Neuronal stem cell (in vitro differentiated cells): ENCODE data around the gene PPFIA1.
"Not testable (repeated sequence)": the region's sequence is repeated elsewhere in the genome, so short reads cannot be mapped to it uniquely, and the experiment has no call there.

ENCODE experiments used
- DNase-seq: peaks from one replicate; pipeline ENCODE4 v3.0.0-alpha.2; 2013; ENCODE audit warnings: low spot score
- H2AFZ ChIP-seq: one replicate; pipeline ENCODE4 v1.6.1; 2013; ENCODE audit warnings: mild to moderate bottlenecking, low read length, inconsistent platforms
- H2AK5ac ChIP-seq: 2 replicates; pipeline ENCODE4 v1.6.1; 2013; ENCODE audit warnings: low read depth, mild to moderate bottlenecking, inconsistent platforms, low read length, moderate library complexity, mixed read lengths
- H2BK120ac ChIP-seq: 2 replicates; pipeline ENCODE4 v1.6.1; 2013; ENCODE audit warnings: low read depth, mild to moderate bottlenecking, inconsistent platforms, low read length, moderate library complexity, mixed read lengths
- H2BK12ac ChIP-seq: one replicate; pipeline ENCODE4 v1.6.1; 2013; ENCODE audit warnings: low read length, inconsistent platforms
- H2BK15ac ChIP-seq: 2 replicates; pipeline ENCODE4 v1.6.1; 2013; ENCODE audit warnings: mild to moderate bottlenecking, low read length, inconsistent platforms, mixed read lengths
- H2BK5ac ChIP-seq: one replicate; pipeline ENCODE4 v1.6.1; 2013; ENCODE audit warnings: inconsistent platforms, mild to moderate bottlenecking, low read length, moderate library complexity
- H3K14ac ChIP-seq: one replicate; pipeline ENCODE4 v1.6.1; 2013; ENCODE audit warnings: low read length, inconsistent platforms
- H3K18ac ChIP-seq: 2 replicates; pipeline ENCODE4 v1.6.1; 2013; ENCODE audit warnings: low read length, inconsistent platforms
- H3K23ac ChIP-seq: 2 replicates; pipeline ENCODE4 v1.6.1; 2013; ENCODE audit warnings: low read depth, mild to moderate bottlenecking, mixed read lengths, low read length, inconsistent platforms; ENCODE audit not compliant: poor library complexity
- H3K27ac ChIP-seq: replicated peaks from 3 replicates; pipeline ENCODE4 v1.5.1; 2013; ENCODE audit warnings: low read length, inconsistent platforms
- H3K27me3 ChIP-seq, 3 experiments: 2 replicates each; pipeline ENCODE4 v1.6.1; 2013; ENCODE audit warnings: low read length in 3 of 3, mild to moderate bottlenecking in 2 of 3, inconsistent platforms in 1 of 3, low read depth in 1 of 3, mixed read lengths in 1 of 3, moderate library complexity in 1 of 3; ENCODE audit not compliant: control insufficient read depth in 3 of 3, insufficient read depth in 3 of 3
- H3K36me3 ChIP-seq, 2 donors: replicated peaks in 1 of 2; 2 replicates each; pipeline ENCODE4 v1.6.1; 2013; ENCODE audit warnings: low read length in 2 of 2; ENCODE audit not compliant: control insufficient read depth in 2 of 2, insufficient read depth in 2 of 2
- H3K4ac ChIP-seq: 2 replicates; pipeline ENCODE4 v1.6.1; 2013; ENCODE audit warnings: inconsistent platforms, mild to moderate bottlenecking, low read length, moderate library complexity
- H3K4me1 ChIP-seq, 2 donors: 1 replicate in 1 of 2; 2 replicates in 1 of 2; pipeline ENCODE4 v1.6.1; 2013; ENCODE audit warnings: low read length in 2 of 2, low read depth in 1 of 2; ENCODE audit not compliant: control insufficient read depth in 2 of 2, insufficient read depth in 1 of 2
- H3K4me2 ChIP-seq: one replicate; pipeline ENCODE4 v1.6.1; 2013; ENCODE audit warnings: mild to moderate bottlenecking, low read length, inconsistent platforms; ENCODE audit not compliant: insufficient read depth, poor library complexity, severe bottlenecking
- H3K4me3 ChIP-seq, 2 donors: 2 replicates each; pipeline ENCODE4 v1.5.1; 2013; ENCODE audit warnings: low read length in 2 of 2, mild to moderate bottlenecking in 2 of 2, inconsistent platforms in 1 of 2, moderate library complexity in 1 of 2
- H3K79me1 ChIP-seq: one replicate; pipeline ENCODE4 v1.6.1; 2013; ENCODE audit warnings: low read depth, mild to moderate bottlenecking, inconsistent platforms, low read length, moderate library complexity
- H3K9ac ChIP-seq: one replicate; pipeline ENCODE4 v1.6.1; 2013; ENCODE audit warnings: mild to moderate bottlenecking, low read depth, low read length, inconsistent platforms; ENCODE audit not compliant: poor library complexity
- H3K9me3 ChIP-seq, 2 donors: replicated peaks in 1 of 2; 2 replicates each; pipeline versions ENCODE3 to v1.6.1; 2013; ENCODE audit warnings: low read length in 2 of 2, mild to moderate bottlenecking in 2 of 2, inconsistent platforms in 1 of 2, low read depth in 1 of 2, mixed read lengths in 1 of 2, moderate library complexity in 1 of 2; ENCODE audit not compliant: control insufficient read depth in 2 of 2, insufficient read depth in 1 of 2
- H4K8ac ChIP-seq: one replicate; pipeline ENCODE4 v1.6.1; 2013; ENCODE audit warnings: low read depth, mild to moderate bottlenecking, inconsistent platforms, low read length, moderate library complexity
- H4K91ac ChIP-seq: one replicate; pipeline ENCODE4 v1.6.1; 2013; ENCODE audit warnings: low read length, low read depth, mild to moderate bottlenecking, inconsistent platforms; ENCODE audit not compliant: poor library complexity
- WGBS, 2 donors: extraction: QIAGEN DNeasy Blood & Tissue Kit; methylation state at CpG; one replicate each; pipeline ENCODE4 v1.1.7; 2013; ENCODE audit warnings: missing lambda C conversion rate in 2 of 2, mixed read lengths in 1 of 2; ENCODE audit not compliant: insufficient read length in 2 of 2, insufficient replicate concordance in 1 of 2; ENCODE audit errors: extremely low coverage in 2 of 2; 5-methylcytosine and 5-hydroxymethylcytosine counted together

PPFIA1 gene

DNA sequence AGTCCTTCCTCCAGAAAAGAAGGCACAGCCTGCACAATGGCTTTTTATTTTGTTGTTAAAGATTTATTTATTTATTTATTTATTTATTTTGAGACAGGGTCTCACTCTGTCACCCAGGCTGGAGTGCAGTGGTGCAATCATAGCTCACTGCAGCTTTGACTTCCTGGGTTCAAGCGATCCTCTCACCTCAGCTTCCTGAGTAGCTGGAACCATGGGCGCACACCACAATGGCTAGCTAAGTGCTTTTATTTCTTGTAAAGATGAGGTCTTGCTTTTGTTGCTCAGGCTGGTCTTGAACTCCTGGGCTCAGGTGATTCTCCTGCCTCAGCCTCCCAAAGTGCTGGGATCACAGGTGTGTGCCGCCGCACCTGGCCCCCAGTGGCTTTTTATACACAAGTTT lies 137.8 kb downstream of the PPFIA1 start:
- H3K79me1 ChIP-seq, H4K8ac ChIP-seq, H3K4me1 ChIP-seq, H3K27me3 ChIP-seq, H3K14ac ChIP-seq, H3K4ac ChIP-seq, H2BK15ac ChIP-seq, H2BK120ac ChIP-seq, H4K91ac ChIP-seq, H3K23ac ChIP-seq, H2BK12ac ChIP-seq, H3K9me3 ChIP-seq, H3K18ac ChIP-seq, H2AK5ac ChIP-seq, DNase-seq, H3K4me2 ChIP-seq, H3K9ac ChIP-seq, H2AFZ ChIP-seq, H2BK5ac ChIP-seq, H3K27ac ChIP-seq, H3K4me3 ChIP-seq: not testable (repeated sequence)
- no CpG with 5 or more reads among the region's 4 CpGs for WGBS, 2 donors
- peaks cover 55 to 85% of the 10 kb centered on the region in 2 donors for H3K36me3 ChIP-seq

DNA sequence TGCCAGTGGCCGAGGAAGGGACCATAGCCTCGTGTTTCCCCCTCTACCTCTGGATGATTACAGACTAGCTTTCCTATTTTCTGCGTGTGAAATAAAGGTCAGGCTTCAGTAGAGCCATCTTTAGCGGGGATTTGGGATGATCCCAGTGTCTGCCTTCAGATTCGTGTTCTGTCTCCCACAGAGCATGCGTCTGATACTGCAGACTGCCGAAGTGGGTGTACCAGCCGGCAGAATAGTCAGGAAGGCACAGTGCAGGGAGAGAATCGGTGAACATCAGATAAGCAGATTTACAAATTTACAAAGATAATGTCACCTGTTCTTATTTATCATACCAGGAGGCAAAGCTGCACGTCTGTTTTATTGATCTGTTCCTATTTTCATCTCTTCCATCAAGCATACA lies 138.9 kb downstream of the PPFIA1 start:
- Histone ChIP-seq H3K14ac (no peak overlapping the region), H3K23ac (no peak overlapping the region), H3K4me3 (no peak overlapping the region), H2AK5ac (no peak overlapping the region), H2AFZ (no peak overlapping the region), H3K9ac (no peak overlapping the region), H2BK5ac (no peak overlapping the region), H3K4me2 (no peak overlapping the region), H3K4ac (no peak overlapping the region), H2BK15ac (no peak overlapping the region), H3K9me3 (no peaks in the 10 kb centered on the region), H3K4me1 (peaks cover 0 to 1% of the 10 kb centered on the region in 2 donors), H3K79me1 (peaks cover 9% of the 10 kb centered on the region), H3K27ac (no peak overlapping the region), H4K91ac (no peak overlapping the region), H3K18ac (no peak overlapping the region), H2BK120ac (no peak overlapping the region), H4K8ac (no peak overlapping the region), H2BK12ac (no peak overlapping the region), H3K27me3 (no peaks in the 10 kb centered on the region), H3K36me3 (peaks cover 61 to 93% of the 10 kb centered on the region in 2 donors)
- WGBS, 2 donors, result no CpG with 5 or more reads among the region's 10 CpGs
- DNase-seq, result no peak

DNA sequence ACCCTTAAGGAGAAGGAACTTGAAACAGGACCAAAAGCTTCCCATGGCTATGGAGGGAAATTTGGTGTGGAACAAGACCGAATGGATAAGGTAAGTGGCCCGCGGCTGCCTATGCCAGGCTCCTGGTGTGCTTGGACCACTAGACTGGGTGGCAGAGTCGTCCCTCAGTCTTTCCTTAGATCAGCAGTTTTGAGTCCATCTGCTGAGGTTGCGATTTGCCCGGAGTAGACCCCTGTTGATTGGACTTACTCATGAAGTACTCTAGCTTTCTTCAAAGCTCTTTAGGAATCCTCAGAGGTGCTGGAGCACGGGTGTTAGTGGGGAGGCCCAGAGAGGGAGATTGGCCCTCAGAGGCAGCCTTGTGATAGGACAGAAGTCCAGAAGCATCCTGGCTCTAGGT lies 139.4 kb downstream of the PPFIA1 start:
- no peak overlapping the region for H4K91ac ChIP-seq
- H3K4me1 ChIP-seq, result peaks cover 0 to 1% of the 10 kb centered on the region in 2 donors
- no peak overlapping the region for H2BK12ac ChIP-seq
- H3K9me3 ChIP-seq, result no peaks in the 10 kb centered on the region
- H2BK15ac ChIP-seq, result no peak overlapping the region
- no peak overlapping the region for H3K4me2 ChIP-seq
- H3K79me1 ChIP-seq, result peaks cover 9% of the 10 kb centered on the region
- H4K8ac ChIP-seq, result no peak overlapping the region
- H2BK5ac ChIP-seq, result no peak overlapping the region
- no peak overlapping the region for H3K4me3 ChIP-seq
- H3K27ac ChIP-seq, result no peak overlapping the region
- H3K4ac ChIP-seq, result no peak overlapping the region
- H3K9ac ChIP-seq, result no peak overlapping the region
- no peak overlapping the region for H2AK5ac ChIP-seq
- peaks cover 65 to 97% of the 10 kb centered on the region in 2 donors for H3K36me3 ChIP-seq
- no peak overlapping the region for H3K18ac ChIP-seq
- no peak overlapping the region for H3K14ac ChIP-seq
- H3K23ac ChIP-seq, result no peak overlapping the region
- no peak for DNase-seq
- H3K27me3 ChIP-seq, result no peaks in the 10 kb centered on the region
- no peak overlapping the region for H2BK120ac ChIP-seq
- H2AFZ ChIP-seq, result no peak overlapping the region
- WGBS, 2 donors, result no CpG with 5 or more reads among the region's 7 CpGs

DNA sequence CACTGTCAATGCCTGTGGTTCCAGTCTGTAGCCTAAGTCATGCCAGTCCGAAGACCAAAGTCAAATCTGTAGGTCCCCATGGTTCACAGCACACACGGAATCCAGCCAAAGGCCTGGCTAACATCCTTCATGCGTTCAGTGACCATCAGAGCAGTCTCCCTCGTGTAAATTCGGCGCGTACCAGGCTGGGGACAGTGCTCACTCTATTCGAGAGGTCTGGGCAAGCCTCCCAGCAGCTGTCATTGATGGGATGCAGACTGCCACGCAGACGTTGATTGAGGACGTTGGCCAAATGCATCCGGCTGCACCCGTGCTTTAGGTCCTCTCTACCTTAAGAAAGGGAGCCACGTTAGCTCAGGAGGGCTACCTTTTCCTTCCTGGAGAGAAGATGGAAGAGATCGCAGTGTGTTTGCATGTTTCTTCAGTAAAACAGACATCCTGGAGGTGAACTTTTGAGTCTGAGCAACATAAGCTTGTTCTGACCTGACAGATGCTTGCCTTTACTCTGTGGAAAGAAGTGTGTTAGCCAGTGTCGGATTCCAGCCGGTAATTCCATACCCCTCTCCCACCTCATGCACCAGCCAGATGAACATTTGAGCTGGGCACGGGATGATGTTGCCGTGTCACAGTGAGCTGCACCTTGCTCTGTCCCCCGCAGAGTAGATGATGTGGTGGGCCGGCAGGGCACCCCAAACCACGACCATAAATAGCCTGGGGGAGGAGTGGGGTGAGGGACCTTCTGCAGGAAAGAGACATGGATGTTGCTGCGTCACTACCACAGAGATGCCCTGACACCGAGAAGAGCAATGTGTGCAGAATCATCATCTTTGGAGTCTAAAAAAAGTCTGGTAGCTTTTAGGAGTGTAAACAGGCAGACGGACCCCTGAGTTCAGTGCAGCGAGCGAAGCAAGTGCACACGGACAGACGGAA lies 140.1 kb downstream of the PPFIA1 start:
- no peak overlapping the region for H2BK15ac ChIP-seq
- H2BK120ac ChIP-seq, result no peak overlapping the region
- no peak overlapping the region for H2BK5ac ChIP-seq
- no peak overlapping the region for H2BK12ac ChIP-seq
- H3K18ac ChIP-seq, result no peak overlapping the region
- no peak overlapping the region for H3K14ac ChIP-seq
- peak overlapping the region; percentile 34 for H3K9ac ChIP-seq
- no peak overlapping the region for H4K8ac ChIP-seq
- H2AFZ ChIP-seq, result no peak overlapping the region
- no peak overlapping the region for H3K23ac ChIP-seq
- no peak overlapping the region for H3K4me2 ChIP-seq
- H3K9me3 ChIP-seq, result no peaks in the 10 kb centered on the region
- WGBS, 2 donors, result no CpG with 5 or more reads among the region's 29 CpGs
- H4K91ac ChIP-seq, result no peak overlapping the region
- peaks cover 67 to 97% of the 10 kb centered on the region in 2 donors for H3K36me3 ChIP-seq
- H3K27ac ChIP-seq, result no peak overlapping the region
- DNase-seq, result no peak
- peaks cover 0 to 1% of the 10 kb centered on the region in 2 donors for H3K4me1 ChIP-seq
- H3K4me3 ChIP-seq, result no peak overlapping the region
- no peak overlapping the region for H3K4ac ChIP-seq
- no peak overlapping the region for H2AK5ac ChIP-seq
- H3K79me1 ChIP-seq, result peaks cover 9% of the 10 kb centered on the region
- no peaks in the 10 kb centered on the region for H3K27me3 ChIP-seq
